Right lobe of liver (tissue), 6 donors: Measurements from ENCODE around the gene SPAG4. TPM values are rescaled to one million over a fixed set of nuclear protein-coding genes. Genes with fewer than 3 reads are reported as not detected.

Experiments used
- ATAC-seq, 4 donors: fragments of 200-7000 bp; cut with Tn5 transposase; one replicate each; pipeline ENCODE4 v1.9.1; 2020; ENCODE audit warnings: mild to moderate bottlenecking in 4 of 4, moderate library complexity in 4 of 4
- DNase-seq, 3 donors: peaks; one replicate each; pipeline ENCODE4 v3.0.0-alpha.2; 2020
- H3K27ac ChIP-seq, 3 donors: fragments of 200-600 bp; one replicate each; pipeline ENCODE4 v1.8.0; 2022
- H3K27me3 ChIP-seq, 2 donors: fragments of 200-600 bp; one replicate each; pipeline ENCODE4 v1.8.0; 2022
- H3K36me3 ChIP-seq, 4 donors: fragments of 200-600 bp; sonication (generic) in 1 of 4; one replicate each; pipeline versions ENCODE4 v1.5.1 to v1.8.0; 2017 to 2022; ENCODE audit warnings: control low read depth in 1 of 4
- H3K4me1 ChIP-seq, 4 donors: fragments of 200-600 bp; sonication (generic) in 1 of 4; one replicate each; pipeline versions ENCODE4 v1.5.1 to v1.8.0; 2017 to 2022; ENCODE audit warnings: control low read depth in 1 of 4
- H3K4me3 ChIP-seq, 3 donors: fragments of 200-600 bp; one replicate each; pipeline ENCODE4 v1.8.0; 2022
- H3K9me3 ChIP-seq, 4 donors: fragments of 200-600 bp; sonication (generic) in 1 of 4; one replicate each; pipeline versions ENCODE4 v1.5.1 to v1.8.0; 2017 to 2022; ENCODE audit warnings: control low read depth in 1 of 4
- POLR2A ChIP-seq: fragments of 450-650 bp; IDR thresholded peaks from one replicate; pipeline ENCODE4 v1.6.1; 2017; ENCODE audit warnings: antibody characterized with exemption, mild to moderate bottlenecking
- WGBS: methylation state at CpG from one replicate; pipeline ENCODE4 v1.1.6; 2018; ENCODE audit warnings: low coverage, low lambda C conversion rate; ENCODE audit not compliant: insufficient coverage; ENCODE audit errors: missing lambda C conversion rate; 5-methylcytosine and 5-hydroxymethylcytosine counted together
- intact Hi-C, 2 donors: fragments of 100-400 bp; cut with DNase I; formaldehyde crosslinking; loops; one replicate each; pipeline versions ENCODE4 v1.11.2 to v1.14.1; 2022
- total RNA-seq, 6 experiments: library from RNA; depleted of rRNA in 2 of 6; stranded (reverse); fragments of >200 nt in 2 of 6; fragmentation: NEBNext Ultra II Directional in 3 of 6; extraction: Animal tissue kit (Norgen Biotek cat#: 25700) in 3 of 6; gene quantifications; one replicate each; pipeline versions ENCODE4 v1.1.0 to v1.2.4, GENCODE V29; 2016 to 2023
- TF ChIP-seq, protein P1 (sequence below), 4 donors: fragments of 200-600 bp in 3 of 4; fragments of 450-650 bp in 1 of 4; IDR thresholded peaks; one replicate each; pipeline versions ENCODE4 v1.5.1 to v1.8.0; 2016 to 2022; ENCODE audit warnings: antibody characterized with exemption in 4 of 4, mild to moderate bottlenecking in 2 of 4
- donor health status: DM: no; HTN: yes; CAD: no.
- donor health status: DM: no; HTN: no; CAD: no.
- donor health status: DM: no; HTN: no; CAD: no.
- donor health status: DM: no; HTN: yes; CAD: no.
- donor health status: DM: no; HTN: yes; CAD: no.

SPAG4 gene
- total RNA-seq, 6 experiments from 2014 or later = 1.7 to 13.8 (median 3.6) TPM

DNA sequence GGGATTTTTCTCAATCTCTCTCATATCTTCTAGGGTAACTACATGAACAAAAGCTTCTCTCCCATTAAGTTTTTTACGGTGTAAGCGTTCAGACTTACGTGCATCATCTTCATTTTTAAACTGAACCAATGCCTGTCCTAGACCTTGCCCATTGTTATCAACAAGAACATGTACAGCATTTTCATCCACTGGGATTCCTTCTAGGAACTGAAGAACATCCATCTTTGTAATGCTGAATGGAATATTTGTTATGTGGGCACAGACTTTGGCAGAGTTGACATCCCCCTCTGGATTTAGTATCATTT, 37.8 kb downstream of the SPAG4 start:
- H3K4me3 ChIP-seq = no peak overlapping the region
- DNase-seq = no peak
- intact Hi-C loops = no loop called here
- WGBS = 100% methylated on average over 3 of the region's 3 CpGs
- peaks cover 0 to 24% (median 4%) of the 10 kb centered on the region in 4 donors for H3K4me1 ChIP-seq
- TF ChIP-seq, protein P1, sequence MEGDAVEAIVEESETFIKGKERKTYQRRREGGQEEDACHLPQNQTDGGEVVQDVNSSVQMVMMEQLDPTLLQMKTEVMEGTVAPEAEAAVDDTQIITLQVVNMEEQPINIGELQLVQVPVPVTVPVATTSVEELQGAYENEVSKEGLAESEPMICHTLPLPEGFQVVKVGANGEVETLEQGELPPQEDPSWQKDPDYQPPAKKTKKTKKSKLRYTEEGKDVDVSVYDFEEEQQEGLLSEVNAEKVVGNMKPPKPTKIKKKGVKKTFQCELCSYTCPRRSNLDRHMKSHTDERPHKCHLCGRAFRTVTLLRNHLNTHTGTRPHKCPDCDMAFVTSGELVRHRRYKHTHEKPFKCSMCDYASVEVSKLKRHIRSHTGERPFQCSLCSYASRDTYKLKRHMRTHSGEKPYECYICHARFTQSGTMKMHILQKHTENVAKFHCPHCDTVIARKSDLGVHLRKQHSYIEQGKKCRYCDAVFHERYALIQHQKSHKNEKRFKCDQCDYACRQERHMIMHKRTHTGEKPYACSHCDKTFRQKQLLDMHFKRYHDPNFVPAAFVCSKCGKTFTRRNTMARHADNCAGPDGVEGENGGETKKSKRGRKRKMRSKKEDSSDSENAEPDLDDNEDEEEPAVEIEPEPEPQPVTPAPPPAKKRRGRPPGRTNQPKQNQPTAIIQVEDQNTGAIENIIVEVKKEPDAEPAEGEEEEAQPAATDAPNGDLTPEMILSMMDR (IDR thresholded peaks at IDR 0.05) = no peak
- no peak for TF ChIP-seq POLR2A
- peaks cover 0 to 27% (median 3%) of the 10 kb centered on the region in 4 donors for H3K36me3 ChIP-seq
- no peak overlapping the region for H3K27ac ChIP-seq
- no peaks in the 10 kb centered on the region for H3K9me3 ChIP-seq
- no peaks in the 10 kb centered on the region for H3K27me3 ChIP-seq
- no peak for ATAC-seq

DNA sequence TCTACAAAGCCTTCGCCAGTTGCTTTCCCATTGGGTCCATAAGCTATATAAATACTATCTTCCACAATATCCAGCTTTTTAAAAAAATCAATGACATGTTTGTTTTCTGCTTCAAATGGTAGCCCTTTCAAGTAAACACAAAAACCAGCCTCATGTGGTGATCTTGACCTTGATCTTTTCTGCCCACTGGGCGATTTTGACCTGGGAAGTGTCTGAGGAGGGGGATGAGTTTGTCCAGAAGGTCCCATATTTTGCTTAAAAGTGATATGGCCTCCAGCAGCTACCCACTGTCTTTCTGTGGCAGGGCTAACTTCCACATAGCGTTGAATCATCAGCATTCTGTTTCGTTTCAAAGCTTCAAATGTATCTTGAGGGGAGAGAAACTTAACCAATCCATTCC, 38.3 kb downstream of the SPAG4 start:
- Histone ChIP-seq H3K4me1 (peaks cover 0 to 23% (median 4%) of the 10 kb centered on the region in 4 donors), H3K36me3 (peaks cover 0 to 27% (median 3%) of the 10 kb centered on the region in 4 donors), H3K9me3 (no peaks in the 10 kb centered on the region), H3K4me3 (no peak overlapping the region), H3K27me3 (no peaks in the 10 kb centered on the region), H3K27ac (no peak overlapping the region)
- 86% methylated on average over 4 of the region's 4 CpGs for WGBS
- DNase-seq = no peak
- no peak for ATAC-seq
- intact Hi-C loops = no loop called here
- TF ChIP-seq POLR2A = no peak
- TF ChIP-seq, protein P1 (IDR thresholded peaks at IDR 0.05) = no peak

- no peak overlapping the region for H3K27ac ChIP-seq
- peaks cover 0 to 27% (median 3%) of the 10 kb centered on the region in 4 donors for H3K36me3 ChIP-seq
- 97% methylated on average over 9 of the region's 9 CpGs for WGBS
- H3K4me3 ChIP-seq = no peak overlapping the region
- H3K4me1 ChIP-seq = peaks cover 0 to 18% (median 4%) of the 10 kb centered on the region in 4 donors
- intact Hi-C loops = no loop called here
- ATAC-seq = no peak
- DNase-seq = no peak
- H3K9me3 ChIP-seq = no peaks in the 10 kb centered on the region
- no peak for TF ChIP-seq POLR2A
- TF ChIP-seq, protein P1 (IDR thresholded peaks at IDR 0.05) = no peak
- H3K27me3 ChIP-seq = no peaks in the 10 kb centered on the region
Observed at GRCh38 chr20:35654415-35654814, 38.8 kb downstream of the SPAG4 start.

DNA sequence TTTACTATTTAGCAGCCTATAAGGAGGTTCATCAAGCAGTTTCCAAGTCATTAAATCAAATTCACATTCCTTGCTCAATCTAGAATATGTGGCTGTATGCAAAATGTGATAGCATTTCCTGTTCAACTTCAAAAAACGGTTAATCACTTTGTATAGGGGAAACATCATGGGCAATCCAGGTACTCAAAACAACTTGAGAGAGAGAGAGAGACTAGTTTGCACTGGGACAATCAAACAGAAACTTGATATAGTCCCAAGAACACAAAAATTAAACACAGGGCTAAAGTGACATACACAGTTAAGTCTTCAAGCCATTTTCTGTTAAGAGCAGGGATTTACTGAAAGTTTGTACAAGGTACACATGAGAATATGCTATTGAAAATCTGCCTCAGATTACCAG, 41.6 kb downstream of the SPAG4 start:
- no peak overlapping the region for H3K4me3 ChIP-seq
- no peaks in the 10 kb centered on the region for H3K27me3 ChIP-seq
- TF ChIP-seq, protein P1 (IDR thresholded peaks at IDR 0.05) = no peak
- no peak for TF ChIP-seq POLR2A
- peaks cover 0 to 38% (median 10%) of the 10 kb centered on the region in 4 donors for H3K4me1 ChIP-seq
- no peak for ATAC-seq
- H3K27ac ChIP-seq = no peak overlapping the region
- WGBS = 36% methylated on average over 1 of the region's 1 CpG
- H3K36me3 ChIP-seq = peaks cover 0 to 25% (median 3%) of the 10 kb centered on the region in 4 donors
- no peaks in the 10 kb centered on the region for H3K9me3 ChIP-seq
- intact Hi-C loops = no loop called here
- DNase-seq = no peak
